Subcutaneous abdominal adipose tissue (tissue), 5 donors: Measurements from ENCODE around the gene MTR.

Experiments used
- H3K27ac ChIP-seq: one replicate; pipeline ENCODE4 v1.7.0; 2013; ENCODE audit warnings: low read depth, mild to moderate bottlenecking, inconsistent platforms, low read length, moderate library complexity
- H3K27me3 ChIP-seq, 5 donors: one replicate each; pipeline ENCODE4 v1.7.0; 2013; ENCODE audit warnings: low read length in 5 of 5, inconsistent platforms in 1 of 5; ENCODE audit not compliant: control insufficient read depth in 5 of 5, insufficient read depth in 4 of 5
- H3K36me3 ChIP-seq, 5 donors: one replicate each; pipeline ENCODE4 v1.7.0; 2013; ENCODE audit warnings: low read length in 5 of 5; ENCODE audit not compliant: control insufficient read depth in 5 of 5, insufficient read depth in 5 of 5
- H3K4me1 ChIP-seq, 5 donors: one replicate each; pipeline ENCODE4 v1.7.0; 2013; ENCODE audit warnings: low read length in 5 of 5, mild to moderate bottlenecking in 3 of 5, moderate library complexity in 1 of 5; ENCODE audit not compliant: control insufficient read depth in 5 of 5, insufficient read depth in 5 of 5
- H3K4me3 ChIP-seq, 5 donors: one replicate each; pipeline ENCODE4 v1.7.0; 2013; ENCODE audit warnings: low read length in 5 of 5, low read depth in 1 of 5
- H3K9ac ChIP-seq, 5 donors: one replicate each; pipeline ENCODE4 v1.7.0; 2013; ENCODE audit warnings: low read length in 5 of 5, mild to moderate bottlenecking in 4 of 5, moderate library complexity in 3 of 5
- H3K9me3 ChIP-seq, 5 donors: one replicate each; pipeline ENCODE4 v1.7.0; 2013; ENCODE audit warnings: low read length in 5 of 5; ENCODE audit not compliant: control insufficient read depth in 5 of 5
- donor health status: healthy.
- donor health status: healthy.
- donor health status: healthy.
- donor health status: healthy.
- donor health status: healthy.

Gene MTR

GRCh38 chr1:236821091-236821627 lies 26.1 kb downstream of the MTR start:
- Histone ChIP-seq H3K27me3 (no peaks in the 10 kb centered on the region), H3K4me3 (no peak overlapping the region), H3K4me1 (no peaks in the 10 kb centered on the region), H3K36me3 (peaks cover 51 to 69% (median 52%) of the 10 kb centered on the region in 5 donors), H3K27ac (no peak overlapping the region), H3K9me3 (no peaks in the 10 kb centered on the region), H3K9ac (no peak overlapping the region)

- H3K27ac ChIP-seq, result no peak overlapping the region
- no peaks in the 10 kb centered on the region for H3K4me1 ChIP-seq
- H3K9me3 ChIP-seq, result no peaks in the 10 kb centered on the region
- no peaks in the 10 kb centered on the region for H3K27me3 ChIP-seq
- H3K36me3 ChIP-seq, result peaks cover 46 to 66% (median 51%) of the 10 kb centered on the region in 5 donors
- H3K9ac ChIP-seq, result no peak overlapping the region
- no peak overlapping the region for H3K4me3 ChIP-seq
These were observed 28.5 kb downstream of the MTR start for GRCh38 chr1:236823559-236823958.

GRCh38 chr1:236829085-236829484 lies 34.0 kb downstream of the MTR start:
- no peak overlapping the region for H3K9ac ChIP-seq
- no peak overlapping the region for H3K27ac ChIP-seq
- H3K4me3 ChIP-seq, result no peak overlapping the region

GRCh38 chr1:236830116-236830515 lies 35.0 kb downstream of the MTR start:
- Histone ChIP-seq H3K36me3 (peaks cover 59 to 89% (median 70%) of the 10 kb centered on the region in 5 donors), H3K9me3 (no peaks in the 10 kb centered on the region), H3K4me1 (no peaks in the 10 kb centered on the region), H3K4me3 (no peak overlapping the region), H3K27ac (no peak overlapping the region), H3K9ac (no peak overlapping the region), H3K27me3 (no peaks in the 10 kb centered on the region)

More at GRCh38 chr1:236829085-236829484, 34.0 kb downstream of the MTR start:
- Histone ChIP-seq H3K4me1 (no peaks in the 10 kb centered on the region), H3K36me3 (peaks cover 61 to 88% (median 71%) of the 10 kb centered on the region in 5 donors), H3K27me3 (no peaks in the 10 kb centered on the region), H3K9me3 (no peaks in the 10 kb centered on the region)

- Histone ChIP-seq H3K9me3 (no peaks in the 10 kb centered on the region), H3K27me3 (no peaks in the 10 kb centered on the region), H3K9ac (no peak overlapping the region), H3K4me1 (no peaks in the 10 kb centered on the region), H3K36me3 (peaks cover 62 to 90% (median 71%) of the 10 kb centered on the region in 5 donors), H3K27ac (no peak overlapping the region), H3K4me3 (no peak overlapping the region)
These were observed 35.5 kb downstream of the MTR start for GRCh38 chr1:236830560-236830959.

GRCh38 chr1:236833575-236833974 lies 38.5 kb downstream of the MTR start:
- Histone ChIP-seq H3K4me1 (no peaks in the 10 kb centered on the region), H3K9me3 (no peaks in the 10 kb centered on the region), H3K4me3 (no peak overlapping the region), H3K9ac (no peak overlapping the region), H3K27ac (no peak overlapping the region), H3K27me3 (no peaks in the 10 kb centered on the region), H3K36me3 (peaks cover 60 to 94% (median 79%) of the 10 kb centered on the region in 5 donors)

- Histone ChIP-seq H3K27ac (no peak overlapping the region), H3K9me3 (no peaks in the 10 kb centered on the region), H3K4me1 (no peaks in the 10 kb centered on the region), H3K36me3 (peaks cover 62 to 94% (median 84%) of the 10 kb centered on the region in 5 donors), H3K4me3 (no peak overlapping the region), H3K9ac (no peak overlapping the region), H3K27me3 (no peaks in the 10 kb centered on the region)
These were observed 39.8 kb downstream of the MTR start for GRCh38 chr1:236834876-236835275.

- no peaks in the 10 kb centered on the region for H3K4me1 ChIP-seq
- H3K4me3 ChIP-seq, result no peak overlapping the region
- peaks cover 63 to 95% (median 82%) of the 10 kb centered on the region in 5 donors for H3K36me3 ChIP-seq
- no peak overlapping the region for H3K9ac ChIP-seq
- H3K27ac ChIP-seq, result no peak overlapping the region
- H3K27me3 ChIP-seq, result no peaks in the 10 kb centered on the region
- no peaks in the 10 kb centered on the region for H3K9me3 ChIP-seq
These were observed 40.4 kb downstream of the MTR start for GRCh38 chr1:236835491-236835890.

GRCh38 chr1:236836157-236836556 lies 41.1 kb downstream of the MTR start:
- H3K27me3 ChIP-seq, result no peaks in the 10 kb centered on the region
- no peak overlapping the region for H3K27ac ChIP-seq
- no peak overlapping the region for H3K4me3 ChIP-seq
- H3K4me1 ChIP-seq, result no peaks in the 10 kb centered on the region
- H3K9ac ChIP-seq, result no peak overlapping the region
- H3K9me3 ChIP-seq, result no peaks in the 10 kb centered on the region
- peaks cover 61 to 93% (median 79%) of the 10 kb centered on the region in 5 donors for H3K36me3 ChIP-seq

- Histone ChIP-seq H3K4me3 (no peak overlapping the region), H3K9me3 (no peaks in the 10 kb centered on the region), H3K27me3 (no peaks in the 10 kb centered on the region), H3K27ac (no peak overlapping the region), H3K4me1 (no peaks in the 10 kb centered on the region), H3K36me3 (peaks cover 55 to 88% (median 72%) of the 10 kb centered on the region in 5 donors), H3K9ac (no peak overlapping the region)
These were observed 42.0 kb downstream of the MTR start for GRCh38 chr1:236837115-236837514.
